NK-92 (cell line): ENCODE measurements around the gene LCN2.

Source experiments
- DNase-seq: peaks from one replicate; lab custom pipeline; 2025; ENCODE audit not compliant: unreplicated experiment; lab: John Stamatoyannopoulos, UW

The LCN2 gene

GRCh38 chr9:128148509-128149000, 698 bp upstream of the LCN2 start:
- DNase-seq: no peak

- DNase-seq: no peak
Measured at GRCh38 chr9:128149951-128150593, 819 bp downstream of the LCN2 start.

- DNase-seq: no peak
Measured at GRCh38 chr9:128150594-128151308, 1.5 kb downstream of the LCN2 start.

GRCh38 chr9:128151309-128152132, 2.3 kb downstream of the LCN2 start:
- DNase-seq: no peak

GRCh38 chr9:128152133-128153059, 3.1 kb downstream of the LCN2 start:
- DNase-seq: no peak

GRCh38 chr9:128153060-128153946, 4.0 kb downstream of the LCN2 start:
- DNase-seq: no peak

- no peak for DNase-seq
Measured at GRCh38 chr9:128153947-128154695, 4.9 kb downstream of the LCN2 start.

- DNase-seq: no peak
Measured at GRCh38 chr9:128155736-128156500, 6.7 kb downstream of the LCN2 start.

- no peak for DNase-seq
Measured at GRCh38 chr9:128159522-128159783, 10.2 kb downstream of the LCN2 start.

- DNase-seq: peak; percentile 39
Measured at GRCh38 chr9:128159784-128160602, 10.7 kb downstream of the LCN2 start, which contains the start of gene BBLN. Gene BBLN, plus strand, starts transcription at chr9:128160265. Its CDS starts 143 bp downstream, at chr9:128160408.

GRCh38 chr9:128160603-128160987, 11.3 kb downstream of the LCN2 start:
- DNase-seq: no peak

GRCh38 chr9:128161215-128161902, 12.1 kb downstream of the LCN2 start:
- no peak for DNase-seq

- no peak for DNase-seq
Measured at GRCh38 chr9:128162215-128163026, 13.2 kb downstream of the LCN2 start.

- DNase-seq: no peak
Measured at GRCh38 chr9:128163027-128163515, 13.8 kb downstream of the LCN2 start.

- no peak for DNase-seq
Measured at GRCh38 chr9:128163523-128164306, 14.5 kb downstream of the LCN2 start.
